GM12872 (cell line): Measurements from ENCODE around the gene DIP2C.

Source experiments
- TF ChIP-seq, protein P1 (sequence below): IDR thresholded peaks from 3 replicates; pipeline ENCODE4 v1.5.1; 2011; ENCODE audit warnings: low read depth, mild to moderate bottlenecking, low read length, moderate library complexity; ENCODE audit not compliant: insufficient read depth

The DIP2C gene

DNA sequence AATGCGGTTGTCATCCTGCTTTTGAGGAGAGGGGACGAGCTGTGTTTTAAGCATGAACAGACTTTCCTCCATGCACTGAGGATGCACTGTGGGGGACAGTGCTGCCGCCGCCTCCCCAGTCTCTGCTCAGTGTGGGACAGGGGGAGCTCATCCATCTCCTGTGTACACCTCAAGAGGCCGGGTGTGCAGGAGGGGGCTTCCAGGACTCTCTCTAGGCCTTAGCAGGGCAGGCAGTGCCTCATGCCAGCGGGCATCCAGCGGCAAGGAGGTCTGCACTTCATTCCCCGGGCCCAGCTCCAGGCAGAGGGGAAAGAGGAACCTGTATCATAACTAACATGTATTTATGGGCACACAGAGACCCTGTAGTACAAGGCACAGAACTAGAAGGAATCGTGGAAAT is 89.7 kb downstream of the DIP2C start:
- TF ChIP-seq, protein P1, sequence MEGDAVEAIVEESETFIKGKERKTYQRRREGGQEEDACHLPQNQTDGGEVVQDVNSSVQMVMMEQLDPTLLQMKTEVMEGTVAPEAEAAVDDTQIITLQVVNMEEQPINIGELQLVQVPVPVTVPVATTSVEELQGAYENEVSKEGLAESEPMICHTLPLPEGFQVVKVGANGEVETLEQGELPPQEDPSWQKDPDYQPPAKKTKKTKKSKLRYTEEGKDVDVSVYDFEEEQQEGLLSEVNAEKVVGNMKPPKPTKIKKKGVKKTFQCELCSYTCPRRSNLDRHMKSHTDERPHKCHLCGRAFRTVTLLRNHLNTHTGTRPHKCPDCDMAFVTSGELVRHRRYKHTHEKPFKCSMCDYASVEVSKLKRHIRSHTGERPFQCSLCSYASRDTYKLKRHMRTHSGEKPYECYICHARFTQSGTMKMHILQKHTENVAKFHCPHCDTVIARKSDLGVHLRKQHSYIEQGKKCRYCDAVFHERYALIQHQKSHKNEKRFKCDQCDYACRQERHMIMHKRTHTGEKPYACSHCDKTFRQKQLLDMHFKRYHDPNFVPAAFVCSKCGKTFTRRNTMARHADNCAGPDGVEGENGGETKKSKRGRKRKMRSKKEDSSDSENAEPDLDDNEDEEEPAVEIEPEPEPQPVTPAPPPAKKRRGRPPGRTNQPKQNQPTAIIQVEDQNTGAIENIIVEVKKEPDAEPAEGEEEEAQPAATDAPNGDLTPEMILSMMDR, result no peak

DNA sequence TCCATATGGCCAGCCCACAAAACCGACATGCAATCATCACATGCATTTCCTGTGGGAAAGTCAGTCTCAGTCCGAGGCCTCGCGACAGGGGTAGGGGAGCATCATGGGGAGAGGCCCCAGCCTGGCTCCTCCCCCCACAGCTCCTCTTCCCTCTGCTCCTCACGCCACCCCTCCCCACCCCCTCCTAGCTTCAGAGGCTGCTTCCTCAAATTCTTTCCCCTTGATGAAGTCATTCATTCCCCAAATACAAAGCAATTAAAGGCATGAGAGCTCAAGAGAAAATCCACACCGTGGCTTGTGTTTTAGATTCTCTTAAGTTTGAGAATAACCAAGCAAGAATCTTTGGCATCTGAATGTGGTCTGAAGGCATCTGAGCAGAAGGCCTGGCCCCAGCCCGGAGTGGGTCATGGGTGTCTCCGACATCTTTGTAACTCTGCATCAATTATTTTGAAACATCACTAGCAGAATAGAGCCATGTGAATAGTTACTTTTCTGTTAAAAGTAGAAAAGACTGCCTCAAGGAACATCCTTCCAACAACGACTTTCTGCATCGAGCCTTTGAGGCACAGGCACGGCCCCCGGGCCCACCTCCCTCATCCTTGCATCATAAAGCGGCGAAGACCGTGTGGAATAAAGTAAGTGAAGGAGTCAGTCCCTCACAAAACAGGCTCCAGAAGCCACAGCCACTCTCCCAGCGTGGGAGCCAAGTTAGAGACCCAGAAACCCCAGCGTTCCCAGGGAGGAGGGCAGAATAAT is 90.9 kb downstream of the DIP2C start:
- TF ChIP-seq, protein P1, result no peak

DNA sequence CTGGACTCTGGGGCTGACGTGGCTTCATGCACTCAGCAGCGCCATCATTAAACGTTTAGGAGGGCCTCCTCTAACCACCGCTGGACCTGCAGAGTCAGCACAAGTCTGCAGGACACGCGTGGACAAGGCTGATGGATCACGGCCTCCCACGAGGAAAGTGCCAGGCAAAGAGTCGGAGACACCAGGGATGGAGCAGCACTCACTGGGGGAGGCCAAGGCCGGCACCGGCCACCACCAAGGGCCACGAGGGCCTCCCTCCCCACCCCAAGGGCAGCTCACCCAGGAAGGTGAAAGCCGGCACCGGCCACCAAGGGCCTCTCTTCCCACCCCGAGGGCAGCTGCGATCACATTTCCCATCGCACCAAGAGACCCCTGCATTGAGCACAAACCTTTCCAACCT is 91.5 kb downstream of the DIP2C start:
- TF ChIP-seq, protein P1, result no peak

DNA sequence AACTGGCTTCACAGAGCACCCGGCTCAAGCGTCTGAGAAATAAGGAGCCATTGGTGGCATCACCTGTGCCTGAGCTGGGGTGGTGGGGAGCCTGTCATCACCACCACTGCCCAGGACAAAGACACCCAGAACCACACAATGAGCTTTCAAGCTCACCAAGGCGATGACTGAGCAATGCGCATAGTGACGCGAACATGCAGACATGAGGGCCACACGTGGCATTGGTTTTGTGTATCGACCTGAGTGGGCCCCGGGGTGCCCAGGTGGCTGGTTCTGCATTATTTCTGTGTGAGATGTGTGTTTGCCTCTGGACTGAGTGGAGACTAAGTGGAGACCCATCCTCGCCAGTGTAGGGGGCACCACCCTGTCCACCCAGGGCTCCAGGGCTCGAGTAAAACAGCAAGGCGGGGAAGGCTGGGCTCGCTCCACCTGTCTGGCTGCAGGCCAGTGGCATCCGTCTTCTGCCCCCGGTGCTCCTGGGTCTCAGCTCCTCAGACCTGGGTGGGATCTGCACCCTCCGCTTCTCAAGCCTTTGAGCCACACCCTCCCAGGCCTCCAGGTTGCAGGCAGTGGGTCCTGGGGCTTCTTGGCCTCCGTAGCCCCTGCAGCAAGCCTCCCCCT is 92.6 kb downstream of the DIP2C start:
- TF ChIP-seq, protein P1, result no peak

DNA sequence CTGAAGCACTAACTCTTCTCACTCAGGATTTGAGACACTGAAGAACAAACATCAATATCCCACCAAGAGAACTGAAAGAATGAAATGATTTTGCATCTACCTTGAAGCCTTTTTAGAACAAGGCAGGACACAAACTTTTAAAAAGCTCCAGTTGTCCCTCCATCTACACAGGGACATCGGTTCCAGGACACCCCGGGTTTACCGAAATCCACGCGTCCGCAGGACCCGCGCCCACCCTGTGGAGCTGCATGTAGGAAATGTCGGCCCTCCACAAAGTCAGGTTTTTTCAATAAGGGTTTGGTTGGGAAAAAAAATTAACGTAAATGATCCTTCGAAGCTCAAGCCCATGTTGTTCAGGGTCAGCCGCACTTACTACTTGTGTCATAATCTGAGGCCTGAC is 94.0 kb downstream of the DIP2C start:
- TF ChIP-seq, protein P1, result no peak

DNA sequence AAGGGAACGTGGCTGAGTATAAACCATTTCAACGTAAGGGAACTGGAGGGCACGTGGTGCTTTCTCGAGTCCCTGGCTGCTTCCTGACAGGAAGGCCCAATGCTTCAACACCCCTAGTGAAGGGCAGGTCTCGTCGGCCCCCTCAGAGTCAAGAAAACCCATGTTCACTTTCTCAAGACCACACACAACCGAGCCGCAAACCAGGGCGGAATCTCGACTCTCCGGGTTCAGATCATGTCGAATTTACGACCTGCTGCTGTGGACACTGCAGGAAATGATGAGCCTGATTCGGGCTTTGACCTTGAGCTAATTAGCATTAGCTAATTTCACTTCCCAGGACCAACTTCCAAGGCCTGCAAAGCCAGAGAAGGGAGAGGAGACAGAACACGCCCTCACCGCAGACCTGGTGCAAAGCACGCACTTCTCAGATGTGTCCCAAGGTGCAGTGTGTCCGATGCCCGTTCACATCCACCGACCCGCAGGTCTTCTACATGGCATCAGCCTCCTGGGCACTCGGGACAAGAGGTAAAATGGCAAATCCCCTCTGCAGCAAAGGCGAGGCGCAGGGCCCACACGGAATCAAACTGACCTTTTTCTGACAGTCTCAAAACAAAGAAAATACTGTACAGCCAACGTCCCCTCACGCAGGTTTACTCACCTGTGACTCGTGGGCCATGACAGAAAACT is 94.7 kb downstream of the DIP2C start:
- TF ChIP-seq, protein P1, result no peak

DNA sequence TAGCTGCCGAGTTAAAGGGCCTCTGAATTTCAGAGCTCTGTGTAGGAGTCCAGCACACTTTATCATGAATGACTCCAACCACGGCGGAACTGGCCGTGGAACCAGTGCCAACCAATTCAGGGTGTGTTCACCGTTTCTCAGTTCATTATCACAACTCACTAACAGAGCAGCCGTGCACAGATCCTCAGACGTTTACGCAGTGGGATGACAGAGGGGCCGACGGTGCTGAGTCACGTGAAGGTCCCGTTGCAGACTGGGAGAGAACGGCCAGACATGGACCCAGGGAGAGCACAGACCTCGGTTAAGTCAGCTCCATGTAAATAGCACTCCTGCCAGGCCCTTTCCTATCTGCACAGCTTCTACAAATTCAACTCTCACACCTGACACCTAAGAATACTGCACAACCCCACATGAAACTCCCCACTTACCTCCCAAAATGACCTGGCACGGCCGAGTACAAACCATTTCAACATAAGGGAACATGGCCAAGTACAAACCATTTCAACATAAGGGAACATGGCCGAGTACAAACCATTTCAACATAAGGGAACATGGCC is 95.5 kb downstream of the DIP2C start:
- TF ChIP-seq, protein P1, result no peak
